ENCODE results near the gene GRM7. TPM values are rescaled to one million over a fixed set of nuclear protein-coding genes. Genes with fewer than 3 reads are reported as not detected.

Gene GRM7
- polyA plus RNA-seq, 3 donors, result not detected

DNA sequence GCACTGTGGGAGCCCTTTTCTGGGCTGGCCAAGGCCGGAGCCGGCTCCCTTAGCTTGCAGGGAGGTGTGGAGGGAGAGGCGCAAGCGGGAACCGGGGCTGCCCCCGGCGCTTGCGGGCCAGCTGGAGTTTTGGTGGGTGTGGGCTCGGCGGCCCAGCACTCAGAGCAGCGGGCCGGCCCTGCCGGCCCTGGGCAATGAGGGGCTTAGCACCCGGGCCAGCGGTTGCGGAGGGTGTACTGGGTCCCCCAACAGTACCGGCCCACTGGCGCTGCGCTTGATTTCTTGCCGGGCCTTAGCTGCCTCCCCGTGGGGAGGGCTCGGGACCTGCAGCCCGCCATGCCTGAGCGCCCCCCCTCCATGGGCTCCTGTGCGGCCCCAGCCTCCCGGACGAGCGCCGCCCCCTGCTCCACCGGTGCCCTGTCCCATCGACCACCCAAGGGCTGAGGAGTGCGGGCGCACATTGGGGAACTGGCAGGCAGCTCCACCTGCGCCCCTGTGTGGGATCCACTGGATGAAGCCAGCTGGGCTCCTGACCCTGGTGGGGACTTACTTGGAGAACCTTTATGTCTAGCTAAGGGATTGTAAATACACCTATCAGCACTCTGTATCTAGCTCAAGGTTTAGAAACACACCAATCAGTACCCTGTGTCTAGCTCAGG, 707.7 kb downstream of the GRM7 start:
- intact Hi-C loops (cut with micrococcal nuclease), result no loop called here
- H3K27ac Mint-ChIP-seq, result no peak overlapping the region
- H3K4me2 ChIP-seq (replicated peaks; ENCODE audit: extremely low read depth, low read length, poor library complexity, severe bottlenecking), result no peak overlapping the region
- H3K36me3 ChIP-seq (replicated peaks in 1 of 2; ENCODE audit: control insufficient read depth in 1 of 2, insufficient read depth in 2 of 2, low read length in 2 of 2), result no peaks in the 10 kb centered on the region
- no peak overlapping the region for H3K9ac ChIP-seq (ENCODE audit: insufficient read depth, low read length, poor library complexity, severe bottlenecking)
- H3K9me3 Mint-ChIP-seq, result peaks cover 18 to 36% (median 20%) of the 10 kb centered on the region in 7 donors
- 95% methylated on average over 30 of the region's 34 CpGs for WGBS (ENCODE audit: insufficient coverage)
- DNase-seq, result no peak
- no peak overlapping the region for H3K4me3 Mint-ChIP-seq
- H3K27me3 Mint-ChIP-seq (ENCODE audit: low read depth in 3 of 3), result no peaks in the 10 kb centered on the region
- no peaks in the 10 kb centered on the region for H3K27me3 ChIP-seq (ENCODE audit: control insufficient read depth in 2 of 2, insufficient read depth in 2 of 2, low read length in 2 of 2)
- H4K20me1 ChIP-seq (ENCODE audit: insufficient read depth, low read length), result no peaks in the 10 kb centered on the region
- no peaks in the 10 kb centered on the region for H3K36me3 Mint-ChIP-seq
- no peak overlapping the region for H2AFZ ChIP-seq (ENCODE audit: insufficient read depth, low read depth, low read length, poor library complexity, severe bottlenecking)
- TF ChIP-seq, protein P1, sequence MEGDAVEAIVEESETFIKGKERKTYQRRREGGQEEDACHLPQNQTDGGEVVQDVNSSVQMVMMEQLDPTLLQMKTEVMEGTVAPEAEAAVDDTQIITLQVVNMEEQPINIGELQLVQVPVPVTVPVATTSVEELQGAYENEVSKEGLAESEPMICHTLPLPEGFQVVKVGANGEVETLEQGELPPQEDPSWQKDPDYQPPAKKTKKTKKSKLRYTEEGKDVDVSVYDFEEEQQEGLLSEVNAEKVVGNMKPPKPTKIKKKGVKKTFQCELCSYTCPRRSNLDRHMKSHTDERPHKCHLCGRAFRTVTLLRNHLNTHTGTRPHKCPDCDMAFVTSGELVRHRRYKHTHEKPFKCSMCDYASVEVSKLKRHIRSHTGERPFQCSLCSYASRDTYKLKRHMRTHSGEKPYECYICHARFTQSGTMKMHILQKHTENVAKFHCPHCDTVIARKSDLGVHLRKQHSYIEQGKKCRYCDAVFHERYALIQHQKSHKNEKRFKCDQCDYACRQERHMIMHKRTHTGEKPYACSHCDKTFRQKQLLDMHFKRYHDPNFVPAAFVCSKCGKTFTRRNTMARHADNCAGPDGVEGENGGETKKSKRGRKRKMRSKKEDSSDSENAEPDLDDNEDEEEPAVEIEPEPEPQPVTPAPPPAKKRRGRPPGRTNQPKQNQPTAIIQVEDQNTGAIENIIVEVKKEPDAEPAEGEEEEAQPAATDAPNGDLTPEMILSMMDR (IDR thresholded peaks at IDR 0.05), result no peak
- peaks cover 4 to 22% of the 10 kb centered on the region in 2 donors for H3K9me3 ChIP-seq (replicated peaks in 1 of 2; ENCODE audit: control insufficient read depth in 1 of 2, insufficient read depth in 1 of 2, low read length in 2 of 2)
- H3K4me1 Mint-ChIP-seq, result no peaks in the 10 kb centered on the region
- no peak overlapping the region for H3K4me3 ChIP-seq (replicated peaks in 1 of 3; ENCODE audit: low read depth in 2 of 3, low read length in 3 of 3)
- no peaks in the 10 kb centered on the region for H3K4me1 ChIP-seq (ENCODE audit: control insufficient read depth in 1 of 2, insufficient read depth in 2 of 2, low read length in 2 of 2)
- H3K27ac ChIP-seq (ENCODE audit: low read depth in 1 of 2, low read length in 2 of 2), result no peak overlapping the region
- H3K79me2 ChIP-seq (ENCODE audit: insufficient read depth, low read length), result no peaks in the 10 kb centered on the region

DNA sequence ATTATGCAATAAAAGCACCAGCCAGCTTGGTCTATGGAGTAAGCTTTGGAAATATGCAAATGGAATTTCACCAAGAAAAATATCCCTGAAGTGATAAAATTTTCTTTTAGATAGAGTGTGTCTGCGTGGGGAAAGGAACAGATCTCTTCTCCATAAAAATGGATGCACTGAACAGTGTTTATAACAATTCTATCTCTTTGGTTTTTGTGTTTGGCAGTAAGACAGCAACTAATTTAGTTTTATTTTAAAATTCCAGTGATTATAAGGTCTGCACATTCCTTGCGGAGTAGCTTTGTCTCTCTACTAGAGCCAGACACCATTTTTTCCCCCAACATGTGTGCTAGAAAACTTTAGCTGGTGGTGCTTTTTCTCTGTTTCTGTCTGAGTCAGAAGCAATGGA, 712.4 kb downstream of the GRM7 start:
- no peak for DNase-seq
- no peak overlapping the region for H3K4me2 ChIP-seq (replicated peaks; ENCODE audit: extremely low read depth, low read length, poor library complexity, severe bottlenecking)
- TF ChIP-seq, protein P1 (IDR thresholded peaks at IDR 0.05), result no peak
- no peaks in the 10 kb centered on the region for H3K4me1 ChIP-seq (ENCODE audit: control insufficient read depth in 1 of 2, insufficient read depth in 2 of 2, low read length in 2 of 2)
- Mint-ChIP-seq H3K4me3 (no peak overlapping the region), H3K4me1 (no peaks in the 10 kb centered on the region), H3K36me3 (no peaks in the 10 kb centered on the region), H3K9me3 (peaks cover 14 to 30% (median 17%) of the 10 kb centered on the region in 7 donors), H3K27me3 (ENCODE audit: low read depth in 3 of 3) (no peaks in the 10 kb centered on the region), H3K27ac (no peak overlapping the region)
- no peak overlapping the region for H3K27ac ChIP-seq (ENCODE audit: low read depth in 1 of 2, low read length in 2 of 2)
- no peaks in the 10 kb centered on the region for H3K27me3 ChIP-seq (ENCODE audit: control insufficient read depth in 2 of 2, insufficient read depth in 2 of 2, low read length in 2 of 2)
- no peak overlapping the region for H2AFZ ChIP-seq (ENCODE audit: insufficient read depth, low read depth, low read length, poor library complexity, severe bottlenecking)
- peaks cover 4 to 20% of the 10 kb centered on the region in 2 donors for H3K9me3 ChIP-seq (replicated peaks in 1 of 2; ENCODE audit: control insufficient read depth in 1 of 2, insufficient read depth in 1 of 2, low read length in 2 of 2)
- no CpG with 5 or more reads among the region's 2 CpGs for WGBS (ENCODE audit: insufficient coverage)
- no peaks in the 10 kb centered on the region for H3K36me3 ChIP-seq (replicated peaks in 1 of 2; ENCODE audit: control insufficient read depth in 1 of 2, insufficient read depth in 2 of 2, low read length in 2 of 2)
- no peaks in the 10 kb centered on the region for H3K79me2 ChIP-seq (ENCODE audit: insufficient read depth, low read length)
- no peak overlapping the region for H3K9ac ChIP-seq (ENCODE audit: insufficient read depth, low read length, poor library complexity, severe bottlenecking)
- intact Hi-C loops (cut with micrococcal nuclease), result no loop called here
- no peak overlapping the region for H3K4me3 ChIP-seq (replicated peaks in 1 of 3; ENCODE audit: low read depth in 2 of 3, low read length in 3 of 3)
- no peaks in the 10 kb centered on the region for H4K20me1 ChIP-seq (ENCODE audit: insufficient read depth, low read length)

All from CD14-positive monocyte (primary cell).